ENCODE data around the gene ACCSL.

GRCh38 chr11:44088377-44088776, 40.6 kb downstream of the ACCSL start:
- TF ChIP-seq CTCF (IDR thresholded peaks at IDR 0.05) (no peak), ZFX (IDR thresholded peaks at IDR 0.05; ENCODE audit: borderline replicate concordance) (no peak)
